Activated CD4-positive, alpha-beta T cell treated with anti-CD3 and anti-CD28 coated beads, Interleukin-2, amount 50 U/mL, for 1 hour (primary cell): Measurements from ENCODE around the gene SSMEM1.

ENCODE experiments used
- DNase-seq: peaks from one replicate; pipeline ENCODE4 v3.0.0-alpha.2; 2020

The SSMEM1 gene

DNA sequence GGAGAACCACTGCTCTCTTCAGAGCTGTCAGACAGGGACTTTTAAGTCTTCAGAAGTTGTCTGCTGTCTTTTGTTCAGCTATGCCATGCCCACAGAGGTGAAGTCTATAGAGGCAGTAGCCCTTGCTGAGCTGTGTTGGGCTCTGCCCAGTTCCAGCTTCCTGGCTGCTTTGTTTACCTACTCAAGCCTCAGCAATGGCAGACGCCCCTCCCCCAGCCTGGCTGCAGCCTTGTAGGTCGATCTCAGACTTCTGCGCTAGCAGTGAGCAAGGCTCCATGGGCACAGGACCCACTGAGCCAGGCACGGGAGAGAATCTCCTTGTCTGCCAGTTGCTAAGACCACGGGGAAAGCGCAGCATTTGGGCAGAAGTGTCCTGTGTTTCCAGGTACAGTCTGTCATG is 46.9 kb downstream of the SSMEM1 start:
- no peak for DNase-seq

DNA sequence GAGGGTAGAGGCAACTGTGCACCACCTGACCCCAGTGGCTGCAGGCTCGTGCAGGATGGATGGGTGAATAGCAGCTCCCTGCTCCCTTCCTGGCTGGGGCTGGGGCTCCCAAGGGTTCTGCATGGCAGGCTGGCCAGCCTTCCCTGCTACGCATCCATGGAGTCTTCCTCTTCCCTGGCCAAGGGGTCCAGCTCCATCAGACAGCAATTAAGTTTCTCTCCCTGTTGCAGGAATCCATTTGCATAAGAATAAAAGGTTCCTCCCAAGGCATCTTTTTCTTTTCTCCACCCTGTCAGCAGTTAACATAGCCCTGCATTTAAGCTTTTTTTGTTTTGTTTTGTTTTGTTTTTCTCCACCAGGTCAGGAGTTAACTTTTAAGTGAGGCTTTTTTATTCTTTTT is 49.0 kb downstream of the SSMEM1 start:
- no peak for DNase-seq

DNA sequence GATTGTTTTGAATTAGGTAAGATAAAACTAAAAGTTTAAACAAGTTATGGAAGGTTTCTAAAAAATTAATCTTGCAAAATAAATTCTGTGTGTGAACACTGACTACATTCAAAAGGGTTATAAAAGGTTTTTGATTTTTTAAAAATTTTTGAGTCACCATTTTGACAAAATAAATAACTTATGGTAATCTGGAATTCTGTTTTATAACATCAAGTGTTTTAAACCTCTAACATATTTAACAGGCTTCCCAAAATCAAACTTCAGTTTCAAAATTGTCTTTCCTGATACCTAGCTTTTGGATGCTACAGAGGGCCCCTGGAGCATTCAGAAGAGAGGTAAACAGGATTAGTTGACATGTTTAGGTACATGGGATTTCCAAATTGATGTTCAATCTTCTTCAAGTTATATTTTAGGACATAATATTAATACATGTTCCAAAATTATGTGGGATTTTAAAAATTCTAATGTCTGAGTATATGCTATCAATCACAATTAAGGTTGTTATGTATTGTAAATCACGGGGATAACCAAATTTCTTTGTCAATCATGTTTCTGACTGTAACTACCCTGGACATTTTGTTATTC is 50.9 kb downstream of the SSMEM1 start:
- DNase-seq, result no peak

GRCh38 chr7:130262448-130262847 is 54.8 kb downstream of the SSMEM1 start:
- DNase-seq, result no peak

DNA sequence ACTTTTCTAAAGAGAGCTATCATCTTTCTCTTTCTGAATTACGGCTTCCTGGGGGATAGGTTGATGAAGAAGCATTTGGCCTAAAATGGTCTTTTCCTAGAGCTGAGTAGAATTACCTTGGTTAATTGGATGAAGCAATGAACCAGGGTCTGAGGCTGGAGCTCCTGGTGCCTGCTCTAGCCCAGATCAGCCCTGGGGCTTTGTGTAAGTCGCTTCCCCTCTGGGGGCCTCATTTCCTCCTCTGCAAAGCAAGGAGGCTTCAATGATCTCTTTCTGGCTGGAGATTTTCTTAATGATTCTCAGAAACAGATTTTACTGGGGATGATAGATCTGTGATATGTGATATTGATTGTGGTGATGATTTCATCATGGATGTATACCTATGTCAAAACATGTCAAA is 55.5 kb downstream of the SSMEM1 start:
- no peak for DNase-seq
